Kidney (tissue), 14 donors: Measurements from ENCODE around the gene SH3RF1. TPM values are rescaled to one million over a fixed set of nuclear protein-coding genes. Genes with fewer than 3 reads are reported as not detected.

ENCODE experiments used
- DNase-seq, 5 donors: peaks; one replicate each; pipeline ENCODE4 v3.0.0-alpha.2; 2013 to 2020
- FAIRE-seq: peaks from 2 replicates; lab custom pipeline; 2012; peaks lifted over from hg19 to GRCh38; lab: Jason Lieb, UNC
- H3K27ac ChIP-seq, 2 donors: one replicate each; pipeline ENCODE4 v1.7.0; 2013; ENCODE audit warnings: low read depth in 2 of 2, low read length in 2 of 2, inconsistent platforms in 1 of 2
- H3K27me3 ChIP-seq: one replicate; pipeline ENCODE4 v1.7.1; 2013; ENCODE audit warnings: low read length, inconsistent platforms; ENCODE audit not compliant: control insufficient read depth, insufficient read depth
- H3K36me3 ChIP-seq, 3 donors: one replicate each; pipeline versions ENCODE4 v1.7.0 to v1.7.1; 2013; ENCODE audit warnings: low read length in 3 of 3, control low read depth in 1 of 3, inconsistent platforms in 1 of 3; ENCODE audit not compliant: insufficient read depth in 3 of 3, control insufficient read depth in 2 of 3
- H3K4me1 ChIP-seq, 3 donors: one replicate each; pipeline versions ENCODE4 v1.7.0 to v1.7.1; 2013; ENCODE audit warnings: low read length in 3 of 3, inconsistent platforms in 1 of 3, low read depth in 1 of 3; ENCODE audit not compliant: control insufficient read depth in 2 of 3, insufficient read depth in 2 of 3
- H3K4me3 ChIP-seq, 3 donors: one replicate each; pipeline versions ENCODE4 v1.7.0 to v1.8.1; 2013; ENCODE audit warnings: low read length in 3 of 3, control low read depth in 1 of 3, inconsistent platforms in 1 of 3
- H3K9ac ChIP-seq, 3 donors: one replicate each; pipeline versions ENCODE4 v1.7.0 to v1.7.1; 2013; ENCODE audit warnings: low read length in 3 of 3, control low read depth in 1 of 3, inconsistent platforms in 1 of 3
- H3K9me3 ChIP-seq, 3 donors: one replicate each; pipeline versions ENCODE4 v1.7.0 to v1.7.1; 2013; ENCODE audit warnings: low read length in 3 of 3, control low read depth in 1 of 3, inconsistent platforms in 1 of 3; ENCODE audit not compliant: control insufficient read depth in 2 of 3, insufficient read depth in 1 of 3
- CTCF ChIP-seq: IDR thresholded peaks from 3 replicates; pipeline ENCODE4 v1.5.1; 2012; ENCODE audit warnings: mild to moderate bottlenecking, moderate library complexity, borderline replicate concordance; ENCODE audit not compliant: insufficient read depth; ENCODE audit errors: extremely low read depth
- intact Hi-C: fragments of 100-400 bp; cut with DNase I; formaldehyde crosslinking; loops from one replicate; pipeline ENCODE4 v1.11.1; 2022
- polyA plus RNA-seq: library from polyadenylated mRNA; stranded (reverse); fragments of 350-450 nt; fragmentation: Illumina TruSeq; extraction: RNeasy Lipid Tissue Mini Kit (QIAGEN cat#74804); gene quantifications from one replicate; pipeline ENCODE4 v1.2.3, GENCODE V29; 2014; ENCODE audit warnings: low read depth, low replicate concordance; ENCODE audit not compliant: insufficient read depth
- total RNA-seq: library from RNA; stranded (reverse); fragmentation: NEBNext Ultra II Directional; extraction: Animal tissue kit (Norgen Biotek cat#: 25700); gene quantifications from one replicate; pipeline ENCODE4 v1.2.1, GENCODE V29; 2021
- donor health status: control.
- donor health status: control.
- donor health status: control.
- donor health status: control.
- donor health status: control.
- donor health status: DM: yes; HTN: yes; CAD: no.
- donor health status: Normal renal cell carcinoma (clear cell type).

The SH3RF1 gene
- total and polyA plus RNA-seq, 2 donors from 2014 or later = 8.2 to 35.7 TPM

- FAIRE-seq (no peak), DNase-seq (peak in 2 of 5 donors; percentile 60 to 67)
- peak overlapping the region; percentile 38 to 78 for H3K27ac ChIP-seq
- peaks cover 10 to 26% (median 14%) of the 10 kb centered on the region in 3 donors for H3K4me1 ChIP-seq
- intact Hi-C loops = no loop called here
- peaks cover 0 to 2% (median 0%) of the 10 kb centered on the region in 3 donors for H3K36me3 ChIP-seq
- peak overlapping the region in 1 of 3 donors; percentile 20 for H3K9ac ChIP-seq
- H3K9me3 ChIP-seq = no peaks in the 10 kb centered on the region
- no peak for TF ChIP-seq CTCF
- peak overlapping the region in 1 of 3 donors; percentile 16 for H3K4me3 ChIP-seq
- H3K27me3 ChIP-seq = no peaks in the 10 kb centered on the region
Observed at GRCh38 chr4:169144061-169144600, 126.6 kb downstream of the SH3RF1 start.

- peak in 4 of 5 donors; percentile 78 to 91 (median 86) for DNase-seq
- no peaks in the 10 kb centered on the region for H3K9me3 ChIP-seq
- no peak for TF ChIP-seq CTCF
- H3K27me3 ChIP-seq = no peaks in the 10 kb centered on the region
- H3K36me3 ChIP-seq = peaks cover 0 to 2% (median 0%) of the 10 kb centered on the region in 3 donors
- H3K4me1 ChIP-seq = peaks cover 8 to 26% (median 17%) of the 10 kb centered on the region in 3 donors
- intact Hi-C loops = no loop called here
- no peak for FAIRE-seq
- H3K27ac ChIP-seq = peak overlapping the region; percentile 38 to 78
- H3K9ac ChIP-seq = peak overlapping the region in 1 of 3 donors; percentile 20
- H3K4me3 ChIP-seq = peak overlapping the region in 2 of 3 donors; percentile 3 to 18
Observed at GRCh38 chr4:169143335-169143734, 127.4 kb downstream of the SH3RF1 start.

- no peak for FAIRE-seq
- Histone ChIP-seq H3K27ac (peak overlapping the region in 1 of 2 donors; percentile 65), H3K9ac (no peak overlapping the region), H3K4me1 (peaks cover 8 to 28% (median 19%) of the 10 kb centered on the region in 3 donors), H3K36me3 (peaks cover 0 to 2% (median 0%) of the 10 kb centered on the region in 3 donors), H3K27me3 (no peaks in the 10 kb centered on the region), H3K9me3 (no peaks in the 10 kb centered on the region), H3K4me3 (peak overlapping the region in 1 of 3 donors; percentile 3)
- intact Hi-C loops = no loop called here
- DNase-seq = no peak
- TF ChIP-seq CTCF = no peak
Observed at GRCh38 chr4:169142906-169143305, 127.8 kb downstream of the SH3RF1 start.
